ENCODE data around the gene PGAP3. TPM values are rescaled to one million over a fixed set of nuclear protein-coding genes. Genes with fewer than 3 reads are reported as not detected.

The PGAP3 gene
- total RNA-seq, 1 donor = 11.1 TPM

DNA sequence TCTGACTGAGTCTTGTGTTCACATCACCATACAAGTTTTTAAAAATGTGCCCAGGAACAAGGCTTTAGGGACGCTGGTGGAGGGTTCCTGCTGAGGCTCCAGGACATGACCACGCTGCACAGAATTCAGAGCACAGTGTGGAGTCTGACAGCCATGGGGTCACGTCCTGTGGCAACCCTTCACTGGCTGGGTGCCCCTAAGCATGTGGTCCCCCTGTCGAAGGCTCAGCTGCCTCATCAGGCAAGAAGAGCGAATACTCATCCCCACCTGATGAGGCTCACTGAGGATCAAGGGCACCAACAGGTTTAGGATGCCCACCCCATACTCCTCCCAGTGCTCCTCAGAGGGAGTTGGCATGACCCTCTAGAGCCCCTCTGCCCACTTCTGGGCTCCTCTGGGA is 13.7 kb downstream of the PGAP3 start:
- TF ChIP-seq, protein P1, sequence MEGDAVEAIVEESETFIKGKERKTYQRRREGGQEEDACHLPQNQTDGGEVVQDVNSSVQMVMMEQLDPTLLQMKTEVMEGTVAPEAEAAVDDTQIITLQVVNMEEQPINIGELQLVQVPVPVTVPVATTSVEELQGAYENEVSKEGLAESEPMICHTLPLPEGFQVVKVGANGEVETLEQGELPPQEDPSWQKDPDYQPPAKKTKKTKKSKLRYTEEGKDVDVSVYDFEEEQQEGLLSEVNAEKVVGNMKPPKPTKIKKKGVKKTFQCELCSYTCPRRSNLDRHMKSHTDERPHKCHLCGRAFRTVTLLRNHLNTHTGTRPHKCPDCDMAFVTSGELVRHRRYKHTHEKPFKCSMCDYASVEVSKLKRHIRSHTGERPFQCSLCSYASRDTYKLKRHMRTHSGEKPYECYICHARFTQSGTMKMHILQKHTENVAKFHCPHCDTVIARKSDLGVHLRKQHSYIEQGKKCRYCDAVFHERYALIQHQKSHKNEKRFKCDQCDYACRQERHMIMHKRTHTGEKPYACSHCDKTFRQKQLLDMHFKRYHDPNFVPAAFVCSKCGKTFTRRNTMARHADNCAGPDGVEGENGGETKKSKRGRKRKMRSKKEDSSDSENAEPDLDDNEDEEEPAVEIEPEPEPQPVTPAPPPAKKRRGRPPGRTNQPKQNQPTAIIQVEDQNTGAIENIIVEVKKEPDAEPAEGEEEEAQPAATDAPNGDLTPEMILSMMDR (IDR thresholded peaks at IDR 0.05; ENCODE audit: insufficient read depth, low read length) = no peak
- DNase-seq (ENCODE audit: low read depth) = no peak
- H3K4me3 ChIP-seq (ENCODE audit: low read depth, low read length) = no peak overlapping the region

DNA sequence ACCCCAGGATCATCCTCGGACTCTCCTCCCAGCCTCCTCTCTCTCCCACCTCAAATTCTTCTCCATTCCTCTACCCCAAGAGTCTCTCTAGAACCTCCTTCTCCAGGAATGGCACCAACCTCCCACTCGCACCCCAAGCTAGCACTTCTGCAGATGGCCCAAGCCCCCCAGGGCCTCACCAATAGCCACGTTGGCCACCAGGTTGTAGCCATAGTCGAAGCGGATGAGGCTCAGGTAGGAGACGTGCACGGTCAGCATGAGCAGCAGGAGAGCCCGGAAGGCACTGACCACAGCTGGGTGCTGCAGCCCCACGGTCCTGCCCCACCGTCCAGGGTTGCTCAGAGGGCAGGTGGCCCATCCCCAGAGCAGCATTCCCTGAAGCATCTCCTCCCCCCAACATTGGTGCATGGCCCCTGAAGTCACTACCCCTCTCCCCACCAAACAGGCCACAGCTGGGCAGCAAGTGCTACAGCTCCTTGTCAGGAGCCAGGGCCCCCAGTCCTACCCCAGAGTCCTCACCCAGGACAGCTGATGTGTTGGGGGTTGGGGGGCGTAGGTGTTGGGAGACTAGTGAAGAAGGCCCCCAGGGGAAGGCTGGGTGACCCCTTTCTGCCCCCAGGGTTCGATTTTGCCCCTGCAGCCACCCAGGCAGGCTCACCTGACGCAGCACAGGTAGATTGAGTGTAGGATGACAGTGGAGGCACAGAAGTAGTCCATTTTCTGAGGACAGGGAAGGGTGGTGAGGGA is 14.3 kb downstream of the PGAP3 start:
- no peak overlapping the region for H3K4me3 ChIP-seq (ENCODE audit: low read depth, low read length)
- TF ChIP-seq, protein P1 (IDR thresholded peaks at IDR 0.05; ENCODE audit: insufficient read depth, low read length) = no peak
- no peak for DNase-seq (ENCODE audit: low read depth)

DNA sequence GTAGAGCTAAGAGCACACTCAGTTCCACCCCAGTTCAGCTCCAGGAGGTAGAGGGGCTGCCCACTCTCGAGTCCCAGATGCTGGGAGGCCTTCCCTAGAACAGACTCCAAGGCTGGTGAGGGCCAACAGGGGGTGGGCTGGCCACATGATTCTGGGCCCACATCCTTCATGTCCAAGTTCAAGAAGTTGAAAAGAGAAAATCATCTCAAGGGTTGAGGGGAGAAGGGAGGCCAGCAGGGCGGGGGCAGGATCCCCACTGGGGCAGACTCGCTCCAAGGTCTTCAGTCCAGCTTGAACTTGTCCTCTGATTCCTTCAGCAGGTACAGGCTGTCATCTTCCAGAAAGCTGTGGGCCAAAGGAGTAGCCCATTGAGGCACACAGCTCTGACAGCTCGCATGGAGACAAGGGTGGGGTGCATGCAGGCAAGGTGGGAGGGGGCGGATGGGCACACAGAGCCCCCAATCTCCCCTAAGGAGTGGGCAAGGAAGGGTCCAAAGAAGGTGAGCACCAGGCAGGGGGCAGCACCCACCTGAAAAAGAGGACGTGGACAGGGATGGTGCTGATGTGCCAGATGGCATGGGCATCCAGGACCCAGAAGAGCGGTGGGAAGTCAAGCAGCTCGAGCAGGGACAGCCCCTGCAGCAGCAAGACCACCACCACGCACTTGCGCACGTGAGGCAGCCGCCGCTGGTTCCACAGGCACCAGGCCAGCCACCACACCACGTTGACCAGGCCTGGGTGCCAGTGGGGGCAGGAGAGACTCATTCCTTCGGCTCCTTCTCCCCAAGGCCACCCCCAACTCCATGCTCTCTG is 15.1 kb downstream of the PGAP3 start:
- TF ChIP-seq, protein P1 (IDR thresholded peaks at IDR 0.05; ENCODE audit: insufficient read depth, low read length) = no peak
- H3K4me3 ChIP-seq (ENCODE audit: low read depth, low read length) = no peak overlapping the region
- DNase-seq (ENCODE audit: low read depth) = no peak

DNA sequence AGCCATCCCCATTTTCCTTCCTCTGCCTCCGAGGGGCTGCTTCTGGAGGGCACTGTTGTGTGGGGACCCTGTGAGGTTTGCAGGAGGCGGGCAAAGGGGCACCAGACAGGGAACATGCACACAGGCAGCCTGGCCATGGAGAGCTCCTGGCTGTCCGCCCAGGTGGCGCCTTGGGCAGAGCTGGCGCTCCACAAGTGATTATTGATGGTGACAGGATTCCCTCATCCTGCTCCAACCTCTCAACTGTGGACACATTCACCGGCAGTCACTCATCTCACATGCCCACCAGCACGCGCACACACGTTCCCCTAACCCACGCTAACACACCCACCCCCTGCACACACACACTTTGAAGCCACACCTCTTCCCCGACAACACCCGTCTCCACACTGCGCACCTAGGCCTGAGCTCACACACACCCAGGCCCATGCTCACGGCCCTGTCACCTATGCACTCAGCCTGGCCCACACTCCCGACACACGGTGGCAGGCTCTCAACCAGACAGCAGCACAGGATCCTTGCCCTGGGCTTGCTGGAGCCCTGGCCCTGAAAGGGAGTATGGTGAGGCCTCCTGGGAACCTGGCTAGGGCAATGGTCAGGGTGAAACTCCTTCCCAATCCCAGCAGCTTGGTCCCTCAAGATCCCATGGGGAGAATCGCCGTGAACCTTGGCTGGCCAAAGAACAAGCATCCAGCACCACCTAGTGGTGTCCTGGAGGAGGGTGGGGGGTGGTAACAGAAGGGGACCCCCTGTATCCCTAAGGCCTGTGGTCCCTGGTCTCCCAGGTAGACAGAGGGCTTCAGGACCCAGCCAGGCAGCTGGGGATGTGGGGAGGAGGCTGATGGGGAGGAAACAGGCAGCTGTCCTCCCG is 16.0 kb downstream of the PGAP3 start:
- peak; percentile 35 for DNase-seq (ENCODE audit: low read depth)
- TF ChIP-seq, protein P1 (IDR thresholded peaks at IDR 0.05; ENCODE audit: insufficient read depth, low read length) = peak; percentile 62
- no peak overlapping the region for H3K4me3 ChIP-seq (ENCODE audit: low read depth, low read length)

DNA sequence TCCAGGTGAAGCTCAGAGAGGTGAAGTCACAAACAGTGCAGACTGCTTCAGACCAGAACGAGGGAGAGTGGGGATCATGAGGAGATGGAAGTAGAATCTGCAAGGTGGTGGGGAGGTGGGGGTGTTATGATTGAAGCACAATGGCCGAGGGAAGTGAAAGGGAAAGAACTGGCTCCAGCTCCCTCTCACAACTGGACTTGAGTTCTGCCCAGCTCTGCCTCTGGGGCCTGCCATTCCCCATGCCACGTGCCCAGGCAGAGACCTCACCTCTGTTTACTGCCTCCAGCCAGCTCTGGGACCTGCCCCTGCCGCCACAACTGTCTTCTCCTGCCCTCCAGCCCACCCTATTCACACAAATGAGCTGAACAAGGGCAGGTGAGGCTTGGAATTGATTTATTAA is 17.1 kb downstream of the PGAP3 start:
- TF ChIP-seq, protein P1 (IDR thresholded peaks at IDR 0.05; ENCODE audit: insufficient read depth, low read length) = no peak
- no peak for DNase-seq (ENCODE audit: low read depth)
- H3K4me3 ChIP-seq (ENCODE audit: low read depth, low read length) = no peak overlapping the region

DNA sequence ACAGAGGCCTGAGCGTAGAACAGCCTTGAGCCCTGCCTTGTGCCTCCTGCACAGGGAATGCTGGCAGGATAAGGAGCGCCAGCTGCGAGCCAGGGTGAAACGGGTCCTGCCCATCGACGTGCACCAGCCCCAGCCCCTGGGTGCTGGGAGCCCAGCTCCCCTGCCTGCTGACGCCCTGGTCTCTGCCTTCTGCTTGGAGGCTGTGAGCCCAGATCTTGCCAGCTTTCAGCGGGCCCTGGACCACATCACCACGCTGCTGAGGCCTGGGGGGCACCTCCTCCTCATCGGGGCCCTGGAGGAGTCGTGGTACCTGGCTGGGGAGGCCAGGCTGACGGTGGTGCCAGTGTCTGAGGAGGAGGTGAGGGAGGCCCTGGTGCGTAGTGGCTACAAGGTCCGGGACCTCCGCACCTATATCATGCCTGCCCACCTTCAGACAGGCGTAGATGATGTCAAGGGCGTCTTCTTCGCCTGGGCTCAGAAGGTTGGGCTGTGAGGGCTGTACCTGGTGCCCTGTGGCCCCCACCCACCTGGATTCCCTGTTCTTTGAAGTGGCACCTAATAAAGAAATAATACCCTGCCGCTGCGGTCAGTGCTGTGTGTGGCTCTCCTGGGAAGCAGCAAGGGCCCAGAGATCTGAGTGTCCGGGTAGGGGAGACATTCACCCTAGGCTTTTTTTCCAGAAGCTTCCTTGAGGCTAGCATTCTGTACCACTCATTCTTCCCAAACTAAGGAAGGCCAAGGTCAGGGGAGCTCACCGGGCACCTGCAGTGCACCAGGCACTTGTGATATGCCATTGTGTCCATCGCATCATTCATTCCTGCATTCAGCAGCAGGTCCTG is 17.7 kb downstream of the PGAP3 start:
- TF ChIP-seq, protein P1 (IDR thresholded peaks at IDR 0.05; ENCODE audit: insufficient read depth, low read length) = no peak
- no peak overlapping the region for H3K4me3 ChIP-seq (ENCODE audit: low read depth, low read length)
- DNase-seq (ENCODE audit: low read depth) = no peak
